ENCODE measurements around the gene CATSPERZ.

CATSPERZ gene

GRCh38 chr11:64341851-64342791, 42.0 kb downstream of the CATSPERZ start:
- Histone ChIP-seq H3K9me3 (ENCODE audit: insufficient read depth, low read depth, low read length) (no peaks in the 10 kb centered on the region), H3K27ac (ENCODE audit: low read depth, low read length) (no peak overlapping the region), H3K9ac (ENCODE audit: low read depth, low read length) (peak overlapping the region; percentile 34; the same call in 1 of the 2 replicates), H3K4me3 (ENCODE audit: low read length) (peak overlapping the region; percentile 87), H3K36me3 (ENCODE audit: insufficient read depth, low read length) (no peaks in the 10 kb centered on the region), H3K4me1 (ENCODE audit: insufficient read depth, low read length) (peaks cover 10% of the 10 kb centered on the region; the same call in 1 of the 2 replicates), H3K27me3 (ENCODE audit: insufficient read depth, low read length) (no peaks in the 10 kb centered on the region)
- WGBS = 24% methylated on average over 55 of the region's 55 CpGs

- Histone ChIP-seq H3K27me3 (ENCODE audit: insufficient read depth, low read length) (no peaks in the 10 kb centered on the region), H3K4me3 (ENCODE audit: low read length) (peak overlapping the region; percentile 87), H3K9ac (ENCODE audit: low read depth, low read length) (no peak overlapping the region), H3K36me3 (ENCODE audit: insufficient read depth, low read length) (no peaks in the 10 kb centered on the region), H3K4me1 (ENCODE audit: insufficient read depth, low read length) (peaks cover 10% of the 10 kb centered on the region; the same call in 1 of the 2 replicates), H3K27ac (ENCODE audit: low read depth, low read length) (no peak overlapping the region), H3K9me3 (ENCODE audit: insufficient read depth, low read depth, low read length) (no peaks in the 10 kb centered on the region)
- WGBS = 71% methylated on average over 28 of the region's 29 CpGs
Measured at GRCh38 chr11:64342869-64343745, 42.9 kb downstream of the CATSPERZ start.

- WGBS = 83% methylated on average over 18 of the region's 18 CpGs
- no peak overlapping the region for H3K27ac ChIP-seq (ENCODE audit: low read depth, low read length)
- no peak overlapping the region for H3K4me3 ChIP-seq (ENCODE audit: low read length)
- no peaks in the 10 kb centered on the region for H3K27me3 ChIP-seq (ENCODE audit: insufficient read depth, low read length)
- no peak overlapping the region for H3K9ac ChIP-seq (ENCODE audit: low read depth, low read length)
- H3K4me1 ChIP-seq (ENCODE audit: insufficient read depth, low read length) = peaks cover 10% of the 10 kb centered on the region; the same call in 1 of the 2 replicates
- no peaks in the 10 kb centered on the region for H3K36me3 ChIP-seq (ENCODE audit: insufficient read depth, low read length)
- no peaks in the 10 kb centered on the region for H3K9me3 ChIP-seq (ENCODE audit: insufficient read depth, low read depth, low read length)
Measured at GRCh38 chr11:64343767-64344559, 43.8 kb downstream of the CATSPERZ start.

- Histone ChIP-seq H3K27ac (ENCODE audit: low read depth, low read length) (no peak overlapping the region), H3K27me3 (ENCODE audit: insufficient read depth, low read length) (no peaks in the 10 kb centered on the region), H3K4me1 (ENCODE audit: insufficient read depth, low read length) (peaks cover 10% of the 10 kb centered on the region; the same call in 1 of the 2 replicates), H3K9me3 (ENCODE audit: insufficient read depth, low read depth, low read length) (no peaks in the 10 kb centered on the region), H3K9ac (ENCODE audit: low read depth, low read length) (no peak overlapping the region), H3K36me3 (ENCODE audit: insufficient read depth, low read length) (no peaks in the 10 kb centered on the region), H3K4me3 (ENCODE audit: low read length) (no peak overlapping the region)
- WGBS = 95% methylated on average over 28 of the region's 28 CpGs
Measured at GRCh38 chr11:64344787-64345186, 44.6 kb downstream of the CATSPERZ start.

GRCh38 chr11:64347193-64347867, 47.2 kb downstream of the CATSPERZ start:
- H3K9ac ChIP-seq (ENCODE audit: low read depth, low read length) = no peak overlapping the region
- H3K27ac ChIP-seq (ENCODE audit: low read depth, low read length) = no peak overlapping the region
- H3K36me3 ChIP-seq (ENCODE audit: insufficient read depth, low read length) = no peaks in the 10 kb centered on the region
- H3K4me3 ChIP-seq (ENCODE audit: low read length) = no peak overlapping the region
- H3K27me3 ChIP-seq (ENCODE audit: insufficient read depth, low read length) = no peaks in the 10 kb centered on the region
- no peaks in the 10 kb centered on the region for H3K9me3 ChIP-seq (ENCODE audit: insufficient read depth, low read depth, low read length)
- 83% methylated on average over 12 of the region's 12 CpGs for WGBS
- H3K4me1 ChIP-seq (ENCODE audit: insufficient read depth, low read length) = peaks cover 4% of the 10 kb centered on the region; the same call in 1 of the 2 replicates

GRCh38 chr11:64348383-64349024, 48.3 kb downstream of the CATSPERZ start:
- Histone ChIP-seq H3K9me3 (ENCODE audit: insufficient read depth, low read depth, low read length) (no peaks in the 10 kb centered on the region), H3K27me3 (ENCODE audit: insufficient read depth, low read length) (no peaks in the 10 kb centered on the region), H3K4me1 (ENCODE audit: insufficient read depth, low read length) (no peaks in the 10 kb centered on the region), H3K9ac (ENCODE audit: low read depth, low read length) (no peak overlapping the region), H3K27ac (ENCODE audit: low read depth, low read length) (no peak overlapping the region), H3K36me3 (ENCODE audit: insufficient read depth, low read length) (no peaks in the 10 kb centered on the region), H3K4me3 (ENCODE audit: low read length) (no peak overlapping the region)
- 73% methylated on average over 14 of the region's 14 CpGs for WGBS

- no peaks in the 10 kb centered on the region for H3K27me3 ChIP-seq (ENCODE audit: insufficient read depth, low read length)
- 90% methylated on average over 7 of the region's 7 CpGs for WGBS
- H3K9ac ChIP-seq (ENCODE audit: low read depth, low read length) = no peak overlapping the region
- H3K9me3 ChIP-seq (ENCODE audit: insufficient read depth, low read depth, low read length) = no peaks in the 10 kb centered on the region
- H3K27ac ChIP-seq (ENCODE audit: low read depth, low read length) = no peak overlapping the region
- no peaks in the 10 kb centered on the region for H3K36me3 ChIP-seq (ENCODE audit: insufficient read depth, low read length)
- H3K4me1 ChIP-seq (ENCODE audit: insufficient read depth, low read length) = no peaks in the 10 kb centered on the region
- H3K4me3 ChIP-seq (ENCODE audit: low read length) = no peak overlapping the region
Measured at GRCh38 chr11:64349025-64349387, 48.8 kb downstream of the CATSPERZ start.

- no peak overlapping the region for H3K4me3 ChIP-seq (ENCODE audit: low read length)
- 90% methylated on average over 11 of the region's 11 CpGs for WGBS
- no peak overlapping the region for H3K9ac ChIP-seq (ENCODE audit: low read depth, low read length)
- H3K27me3 ChIP-seq (ENCODE audit: insufficient read depth, low read length) = no peaks in the 10 kb centered on the region
- no peak overlapping the region for H3K27ac ChIP-seq (ENCODE audit: low read depth, low read length)
- H3K4me1 ChIP-seq (ENCODE audit: insufficient read depth, low read length) = no peaks in the 10 kb centered on the region
- no peaks in the 10 kb centered on the region for H3K9me3 ChIP-seq (ENCODE audit: insufficient read depth, low read depth, low read length)
- H3K36me3 ChIP-seq (ENCODE audit: insufficient read depth, low read length) = no peaks in the 10 kb centered on the region
Measured at GRCh38 chr11:64349404-64349803, 49.2 kb downstream of the CATSPERZ start.

GRCh38 chr11:64351136-64351631, 51.0 kb downstream of the CATSPERZ start:
- Histone ChIP-seq H3K9me3 (ENCODE audit: insufficient read depth, low read depth, low read length) (no peaks in the 10 kb centered on the region), H3K27ac (ENCODE audit: low read depth, low read length) (no peak overlapping the region), H3K27me3 (ENCODE audit: insufficient read depth, low read length) (no peaks in the 10 kb centered on the region), H3K36me3 (ENCODE audit: insufficient read depth, low read length) (no peaks in the 10 kb centered on the region), H3K4me1 (ENCODE audit: insufficient read depth, low read length) (peaks cover 6% of the 10 kb centered on the region), H3K9ac (ENCODE audit: low read depth, low read length) (no peak overlapping the region), H3K4me3 (ENCODE audit: low read length) (no peak overlapping the region)
- 94% methylated on average over 18 of the region's 18 CpGs for WGBS

All from HUES64 (cell line).